ENCODE data around the gene TRPT1.
A peak's percentile ranks its signal among the peaks of the same experiment; 100 is the strongest.

Gene TRPT1

GRCh38 chr11:64225608-64226506 is at the start of gene TRPT1, which contains the start of gene NUDT22:
TSS of gene TRPT1 (minus strand) at chr11:64226186. CDS start at chr11:64225860, 326 bp downstream.
TSS of gene NUDT22 (plus strand) at chr11:64226274. CDS start at chr11:64226653, 379 bp downstream.
- DNase-seq (ENCODE audit: low read depth) = peak; percentile 80
- peak; percentile 45 for TF ChIP-seq CTCF (conservative IDR thresholded peaks at IDR 0.05; ENCODE audit: low read depth, low read length)
- peak within 1 kb of the TSS; percentile 87 for H3K4me3 ChIP-seq (ENCODE audit: low read depth, low read length)

- DNase-seq (ENCODE audit: low read depth) = no peak
- no peak overlapping the region for H3K4me3 ChIP-seq (ENCODE audit: low read depth, low read length)
- no peak for TF ChIP-seq CTCF (conservative IDR thresholded peaks at IDR 0.05; ENCODE audit: low read depth, low read length)
Observed at GRCh38 chr11:64275031-64275800, 49.2 kb upstream of the TRPT1 start.

GRCh38 chr11:64269540-64270220 is 43.7 kb upstream of the TRPT1 start:
- H3K4me3 ChIP-seq (ENCODE audit: low read depth, low read length) = peak overlapping the region; percentile 70
- DNase-seq (ENCODE audit: low read depth) = peak; percentile 100
- no peak for TF ChIP-seq CTCF (conservative IDR thresholded peaks at IDR 0.05; ENCODE audit: low read depth, low read length)

GRCh38 chr11:64268893-64269539 is 43.0 kb upstream of the TRPT1 start:
- no peak for TF ChIP-seq CTCF (conservative IDR thresholded peaks at IDR 0.05; ENCODE audit: low read depth, low read length)
- H3K4me3 ChIP-seq (ENCODE audit: low read depth, low read length) = peak overlapping the region; percentile 70
- peak; percentile 60 for DNase-seq (ENCODE audit: low read depth)

GRCh38 chr11:64268025-64268892 is 42.3 kb upstream of the TRPT1 start:
- no peak for TF ChIP-seq CTCF (conservative IDR thresholded peaks at IDR 0.05; ENCODE audit: low read depth, low read length)
- DNase-seq (ENCODE audit: low read depth) = no peak
- H3K4me3 ChIP-seq (ENCODE audit: low read depth, low read length) = peak overlapping the region; percentile 70
